HepG2 (cell line): ENCODE data around the gene EVL. TPM values are rescaled to one million over a fixed set of nuclear protein-coding genes. Genes with fewer than 3 reads are reported as not detected.

Experiments used
- ATAC-seq: fragments of 200-7000 bp; cut with Tn5 transposase; 3 replicates; pipeline ENCODE4 v1.9.1; 2020; ENCODE audit warnings: mild to moderate bottlenecking, moderate library complexity
- BruUV-seq: library from RNA; stranded (reverse); fragments of 400-500 nt; replicated peaks from 2 replicates; lab custom pipeline; 2021; lab: Mats Ljungman, UMichigan
- CTCF ChIA-PET: fragments of 300-600 bp; formaldehyde crosslinking; extraction: SDS; loops from one replicate; lab custom pipeline; 2021; ENCODE audit warnings: low total read pairs, inconsistent platforms, low intra/inter-chr PET ratio; lab: Yijun Ruan, JAX
- POLR2A ChIA-PET: fragments of 350-600 bp; sonication (Branson Sonifier 250); formaldehyde crosslinking; loops from one replicate; lab custom pipeline; 2020; ENCODE audit warnings: antibody characterized with exemption, inconsistent platforms; lab: Yijun Ruan, JAX
- DNase-seq: peaks from one replicate; pipeline ENCODE4 v3.0.0-alpha.2; 2015; ENCODE audit warnings: low spot score
- FAIRE-seq: peaks from 3 replicates; lab custom pipeline; 2011; peaks lifted over from hg19 to GRCh38; lab: Jason Lieb, UNC
- H2AFZ ChIP-seq: one replicate; pipeline ENCODE4 v1.6.1; 2011; ENCODE audit warnings: low read length, inconsistent platforms
- H3K27ac ChIP-seq: fragments of 300-600 bp; 3 replicates; pipeline ENCODE4 v1.8.0; 2011; ENCODE audit warnings: mixed run types, mild to moderate bottlenecking, mixed read lengths, low read length, inconsistent platforms; ENCODE audit not compliant: insufficient read depth; ENCODE audit errors: extremely low read length
- H3K27me3 ChIP-seq, 2 experiments: fragments of 200-600 bp in 1 of 2; 2 replicates in 1 of 2; 3 replicates in 1 of 2; pipeline versions ENCODE4 v1.6.0 to v1.8.0; 2011; ENCODE audit warnings: low read length in 2 of 2, mild to moderate bottlenecking in 2 of 2, moderate library complexity in 2 of 2, inconsistent platforms in 1 of 2; ENCODE audit not compliant: insufficient read depth in 2 of 2, control insufficient read depth in 1 of 2
- H3K36me3 ChIP-seq, 2 experiments: fragments of 200-600 bp in 1 of 2; replicated peaks in 1 of 2; 2 replicates in 1 of 2; 3 replicates in 1 of 2; pipeline versions ENCODE4 v1.5.1 to v1.8.0; 2011; ENCODE audit warnings: low read length in 2 of 2, inconsistent platforms in 1 of 2; ENCODE audit not compliant: insufficient read depth in 2 of 2, control insufficient read depth in 1 of 2
- H3K4me1 ChIP-seq: 2 replicates; pipeline ENCODE4 v1.5.1; 2012; ENCODE audit warnings: low read length, inconsistent platforms; ENCODE audit not compliant: insufficient read depth
- H3K4me2 ChIP-seq: 2 replicates; pipeline ENCODE4 v1.6.0; 2011; ENCODE audit warnings: low read depth, low read length, inconsistent platforms
- H3K4me3 ChIP-seq, 3 experiments: fragments of 200-600 bp in 1 of 3; sonication (generic), shearing (Covaris generic) in 1 of 3; replicated peaks in 1 of 3; 2 replicates each; pipeline ENCODE4 v1.5.1; 2011 to 2016; ENCODE audit warnings: low read length in 3 of 3, inconsistent platforms in 2 of 3, low read depth in 2 of 3, mild to moderate bottlenecking in 2 of 3, control low read depth in 1 of 3, mixed read lengths in 1 of 3; ENCODE audit not compliant: insufficient read depth in 1 of 3
- H3K79me2 ChIP-seq: one replicate; pipeline ENCODE4 v1.6.1; 2011; ENCODE audit warnings: low read length, inconsistent platforms; ENCODE audit not compliant: insufficient read depth
- H3K9ac ChIP-seq: 2 replicates; pipeline ENCODE4 v1.6.0; 2011; ENCODE audit warnings: mild to moderate bottlenecking, low read depth, low read length, inconsistent platforms; ENCODE audit not compliant: insufficient read depth
- H3K9me3 ChIP-seq: 2 replicates; pipeline ENCODE4 v1.5.1; 2012; ENCODE audit warnings: mild to moderate bottlenecking, low read length
- H4K20me1 ChIP-seq: 2 replicates; pipeline ENCODE4 v1.6.0; 2011; ENCODE audit warnings: inconsistent platforms, mild to moderate bottlenecking, low read length, moderate library complexity; ENCODE audit not compliant: insufficient read depth
- IKZF1 ChIP-seq: fragments of 450-650 bp; IDR thresholded peaks from 2 replicates; pipeline ENCODE4 v1.7.1; 2016
- PRPF4 ChIP-seq: fragments of 200-400 bp; formaldehyde crosslinking; IDR thresholded peaks from 2 replicates; pipeline ENCODE4 v1.6.1; 2016; ENCODE audit warnings: low read length, low read depth; ENCODE audit not compliant: poor library complexity, severe bottlenecking
- RFX3 ChIP-seq: IDR thresholded peaks from 2 replicates; pipeline ENCODE4 v1.6.1; 2016; ENCODE audit warnings: missing biosample characterization, missing genetic modification reagents
- SNAPC2 ChIP-seq: sonication (generic); formaldehyde crosslinking; IDR thresholded peaks from 2 replicates; pipeline ENCODE4 v1.8.1; 2022; ENCODE audit warnings: mild to moderate bottlenecking, missing genetic modification reagents
- TBX2 ChIP-seq: sonication (generic); formaldehyde crosslinking; IDR thresholded peaks from 2 replicates; pipeline ENCODE4 v1.5.0; 2020; ENCODE audit warnings: missing genetic modification reagents, mild to moderate bottlenecking, borderline replicate concordance
- ZBTB3 ChIP-seq: sonication (generic); formaldehyde crosslinking; IDR thresholded peaks from 2 replicates; pipeline ENCODE4 v1.4.0; 2020; ENCODE audit warnings: low read depth, mild to moderate bottlenecking, moderate library complexity, missing genetic modification reagents, borderline replicate concordance
- ZBTB38 ChIP-seq: sonication (generic); formaldehyde crosslinking; IDR thresholded peaks from 2 replicates; pipeline ENCODE4 v1.5.1; 2020; ENCODE audit warnings: mild to moderate bottlenecking, missing genetic modification reagents
- ZNF121 ChIP-seq: sonication (generic); formaldehyde crosslinking; IDR thresholded peaks from 2 replicates; pipeline ENCODE4 v1.5.0; 2020; ENCODE audit warnings: mild to moderate bottlenecking, missing genetic modification reagents
- ZNF296 ChIP-seq: sonication (generic); formaldehyde crosslinking; conservative IDR thresholded peaks from 2 replicates; pipeline ENCODE4 v1.5.0; 2020; ENCODE audit warnings: mild to moderate bottlenecking, missing genetic modification reagents
- ZNF367 ChIP-seq: sonication (generic); formaldehyde crosslinking; IDR thresholded peaks from 2 replicates; pipeline ENCODE4 v1.4.0; 2020; ENCODE audit warnings: missing genetic modification reagents, borderline replicate concordance
- ZNF720 ChIP-seq: sonication (generic); formaldehyde crosslinking; IDR thresholded peaks from 2 replicates; pipeline ENCODE4 v1.4.0; 2020; ENCODE audit warnings: missing genetic modification reagents
- ZNF75D ChIP-seq: sonication (generic); formaldehyde crosslinking; IDR thresholded peaks from 2 replicates; pipeline ENCODE4 v1.8.1; 2023; ENCODE audit warnings: missing genetic modification reagents, mild to moderate bottlenecking, borderline replicate concordance
- ZSCAN29 ChIP-seq: sonication (generic); formaldehyde crosslinking; conservative IDR thresholded peaks from 2 replicates; pipeline ENCODE4 v1.4.0; 2020; ENCODE audit warnings: mild to moderate bottlenecking, missing genetic modification reagents
- ZSCAN31 ChIP-seq: sonication (generic); formaldehyde crosslinking; IDR thresholded peaks from 2 replicates; pipeline ENCODE4 v1.5.0; 2020; ENCODE audit warnings: low read depth, mild to moderate bottlenecking, missing genetic modification reagents
- in situ Hi-C: cut with HindIII; loops from 2 replicates; pipeline ENCODE4 v1.10.0; 2017; ENCODE audit warnings: low pct_unique_long_range_greater_than_20kb; ENCODE audit not compliant: extremely low pct_ligation_motif_present
- intact Hi-C: fragments of 100-400 bp; cut with micrococcal nuclease; formaldehyde crosslinking; loops from one replicate; pipeline ENCODE4 v1.10.0; 2022; ENCODE audit not compliant: unreplicated experiment
- polyA plus RNA-seq, 8 experiments: library from polyadenylated mRNA; depleted of rRNA in 3 of 8; stranded (reverse) in 7 of 8; unstranded in 1 of 8; fragments of >200 nt; fragmentation: Illumina TruSeq in 4 of 8; extraction: Trizol in 4 of 8; gene quantifications; 2 replicates each; pipeline versions ENCODE4 v1.2.1 to v1.2.3, GENCODE V29; 2011 to 2016; ENCODE audit warnings: low read depth in 4 of 8, missing spikeins in 1 of 8, mixed read lengths in 1 of 8; ENCODE audit not compliant: insufficient read depth in 1 of 8
- total RNA-seq, 5 experiments: library from RNA; depleted of rRNA; stranded (reverse); fragments of >200 nt; fragmentation: Illumina TruSeq; extraction: Trizol; gene quantifications; 2 replicates each; pipeline ENCODE4 v1.2.3, GENCODE V29; 2016; ENCODE audit warnings: low read depth in 1 of 5
- TF ChIP-seq, protein P1 (sequence below): sonication (generic); formaldehyde crosslinking; IDR thresholded peaks from 2 replicates; pipeline ENCODE4 v1.4.0; 2020; ENCODE audit warnings: mild to moderate bottlenecking, missing genetic modification reagents

The EVL gene
- total and polyA plus RNA-seq, 2 of the 13 experiments (the other 11 are each of a cell fraction or from before 2014, with no cell fraction given) = 15.1 to 31.2 TPM

DNA sequence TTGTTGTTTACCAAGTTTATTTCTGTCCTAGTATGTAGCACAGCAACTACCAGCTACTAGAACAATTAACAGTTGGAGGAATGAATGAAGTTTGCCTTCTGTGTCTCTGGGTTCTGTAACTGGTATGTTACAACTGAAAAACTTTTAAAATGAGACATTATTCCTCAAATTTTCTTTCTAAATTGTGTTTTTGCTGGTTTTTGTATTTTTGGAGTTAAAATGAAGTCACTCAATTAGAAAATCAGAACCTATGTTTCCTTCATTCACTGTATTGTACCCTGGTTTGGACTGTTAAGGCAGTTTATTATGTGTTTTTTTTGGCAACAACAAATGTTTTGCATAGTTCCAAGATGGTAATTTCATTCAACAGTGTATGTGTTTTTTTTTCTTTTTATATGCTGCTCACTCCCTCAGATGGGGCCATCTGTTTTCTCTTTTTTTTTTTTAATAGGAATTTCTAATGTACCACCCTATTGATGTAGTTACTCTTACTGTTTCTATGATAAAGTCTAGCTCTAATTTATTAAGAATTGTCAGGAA, 30.2 kb upstream of the EVL start:
- Histone ChIP-seq H2AFZ (no peak overlapping the region), H3K9ac (no peak overlapping the region), H3K79me2 (no peaks in the 10 kb centered on the region), H3K9me3 (no peaks in the 10 kb centered on the region), H3K27ac (no peak overlapping the region), H3K36me3 (no peaks in the 10 kb centered on the region), H3K4me3 (no peak overlapping the region), H3K4me2 (no peak overlapping the region), H3K27me3 (no peaks in the 10 kb centered on the region), H4K20me1 (no peaks in the 10 kb centered on the region), H3K4me1 (peaks cover 21% of the 10 kb centered on the region)
- in situ Hi-C loops (no loop called here), intact Hi-C loops (loop anchor here (5.0 kb wide), 1 partner anchor 442 kb away; no protein-coding TSS in a partner anchor)
- CTCF ChIA-PET = no interaction called here
- POLR2A ChIA-PET = no interaction called here
- FAIRE-seq (no peak), DNase-seq (no peak)
- no TSS peak for BruUV-seq
- no peak for TF ChIP-seq RFX3
- no peak for TF ChIP-seq ZSCAN29 (CRISPR knock-in tag)
- TF ChIP-seq ZBTB38 (CRISPR knock-in tag) = no peak
- no peak for TF ChIP-seq ZSCAN31 (CRISPR knock-in tag)
- TF ChIP-seq ZBTB3 (CRISPR knock-in tag) = no peak
- no peak for TF ChIP-seq TBX2 (CRISPR knock-in tag)
- no peak for TF ChIP-seq ZNF720
- TF ChIP-seq SNAPC2 (CRISPR knock-in tag) = no peak
- no peak for TF ChIP-seq ZNF367 (CRISPR knock-in tag)
- TF ChIP-seq IKZF1 = no peak
- no peak for TF ChIP-seq PRPF4
- TF ChIP-seq ZNF75D (CRISPR knock-in tag) = no peak
- TF ChIP-seq ZNF121 (CRISPR knock-in tag) = no peak
- TF ChIP-seq, protein P1, sequence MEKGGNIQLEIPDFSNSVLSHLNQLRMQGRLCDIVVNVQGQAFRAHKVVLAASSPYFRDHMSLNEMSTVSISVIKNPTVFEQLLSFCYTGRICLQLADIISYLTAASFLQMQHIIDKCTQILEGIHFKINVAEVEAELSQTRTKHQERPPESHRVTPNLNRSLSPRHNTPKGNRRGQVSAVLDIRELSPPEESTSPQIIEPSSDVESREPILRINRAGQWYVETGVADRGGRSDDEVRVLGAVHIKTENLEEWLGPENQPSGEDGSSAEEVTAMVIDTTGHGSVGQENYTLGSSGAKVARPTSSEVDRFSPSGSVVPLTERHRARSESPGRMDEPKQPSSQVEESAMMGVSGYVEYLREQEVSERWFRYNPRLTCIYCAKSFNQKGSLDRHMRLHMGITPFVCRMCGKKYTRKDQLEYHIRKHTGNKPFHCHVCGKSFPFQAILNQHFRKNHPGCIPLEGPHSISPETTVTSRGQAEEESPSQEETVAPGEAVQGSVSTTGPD = no peak
- no peak for TF ChIP-seq ZNF296 (CRISPR knock-in tag)
- TF ChIP-seq, all 625 proteins: peak for 0
- ATAC-seq = no peak
